ENCODE data around the gene SEPTIN12.

The SEPTIN12 gene

DNA sequence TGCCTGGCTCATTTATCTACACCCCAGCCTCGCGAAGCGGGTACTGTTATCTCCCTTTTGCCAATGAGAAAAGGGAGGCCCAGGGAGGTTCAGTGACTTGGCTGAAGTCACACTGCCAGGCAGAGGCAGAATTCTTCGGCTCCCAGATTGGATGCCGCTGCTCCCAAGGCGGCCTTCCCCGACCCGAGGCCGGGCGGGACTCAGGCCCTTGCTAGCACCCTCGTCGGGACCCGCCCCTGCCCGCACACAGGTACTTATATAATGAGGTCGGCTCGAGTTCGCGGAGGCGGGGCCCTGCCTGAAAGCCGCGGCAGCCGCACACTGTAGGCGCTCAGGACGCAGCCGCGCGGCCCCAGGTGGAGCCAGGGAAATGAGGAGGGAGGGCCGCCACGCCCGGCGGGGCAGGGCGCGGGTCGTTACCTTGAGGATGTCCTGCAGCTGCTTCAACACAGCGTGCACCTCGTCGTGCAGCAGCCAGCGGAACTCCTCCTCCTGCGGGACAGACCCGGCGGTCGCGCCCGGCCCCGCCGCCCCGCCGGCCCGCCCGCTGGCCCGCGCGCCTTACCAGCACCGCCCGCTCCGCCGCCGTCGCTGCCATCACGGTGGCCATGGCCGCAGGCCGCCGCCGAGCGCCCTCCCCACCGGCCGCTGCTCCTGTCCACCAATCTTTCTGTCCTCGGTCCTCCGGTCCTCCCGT, 14.0 kb upstream of the SEPTIN12 start, which contains the start of gene ROGDI:
TSS of gene ROGDI (minus strand) at position 672 of the 697 bp plus-strand sequence. CDS start at position 610, 62 bp downstream.
- H3K9ac ChIP-seq (ENCODE audit: low read depth, low read length, poor library complexity, severe bottlenecking) = peak within 1 kb of the TSS; percentile 50
- no peaks in the 10 kb centered on the region for H4K20me1 ChIP-seq (ENCODE audit: insufficient read depth, low read length, poor library complexity, severe bottlenecking)
- no peaks in the 10 kb centered on the region for H3K4me1 ChIP-seq (ENCODE audit: insufficient read depth, low read length, poor library complexity, severe bottlenecking)
- no peaks in the 10 kb centered on the region for H3F3A ChIP-seq (ENCODE audit: low read depth)
- no peak for TF ChIP-seq EZH2phosphoT487 (IDR thresholded peaks at IDR 0.05; ENCODE audit: borderline replicate concordance)
- TF ChIP-seq, protein P1, sequence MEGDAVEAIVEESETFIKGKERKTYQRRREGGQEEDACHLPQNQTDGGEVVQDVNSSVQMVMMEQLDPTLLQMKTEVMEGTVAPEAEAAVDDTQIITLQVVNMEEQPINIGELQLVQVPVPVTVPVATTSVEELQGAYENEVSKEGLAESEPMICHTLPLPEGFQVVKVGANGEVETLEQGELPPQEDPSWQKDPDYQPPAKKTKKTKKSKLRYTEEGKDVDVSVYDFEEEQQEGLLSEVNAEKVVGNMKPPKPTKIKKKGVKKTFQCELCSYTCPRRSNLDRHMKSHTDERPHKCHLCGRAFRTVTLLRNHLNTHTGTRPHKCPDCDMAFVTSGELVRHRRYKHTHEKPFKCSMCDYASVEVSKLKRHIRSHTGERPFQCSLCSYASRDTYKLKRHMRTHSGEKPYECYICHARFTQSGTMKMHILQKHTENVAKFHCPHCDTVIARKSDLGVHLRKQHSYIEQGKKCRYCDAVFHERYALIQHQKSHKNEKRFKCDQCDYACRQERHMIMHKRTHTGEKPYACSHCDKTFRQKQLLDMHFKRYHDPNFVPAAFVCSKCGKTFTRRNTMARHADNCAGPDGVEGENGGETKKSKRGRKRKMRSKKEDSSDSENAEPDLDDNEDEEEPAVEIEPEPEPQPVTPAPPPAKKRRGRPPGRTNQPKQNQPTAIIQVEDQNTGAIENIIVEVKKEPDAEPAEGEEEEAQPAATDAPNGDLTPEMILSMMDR (conservative IDR thresholded peaks at IDR 0.05; ENCODE audit: low read length) = no peak
- H3K79me2 ChIP-seq (ENCODE audit: insufficient read depth, low read length) = no peaks in the 10 kb centered on the region
- H3K36me3 ChIP-seq (ENCODE audit: insufficient read depth, low read length) = no peaks in the 10 kb centered on the region; the same call in 1 of the 2 replicates
- H3K4me2 ChIP-seq (ENCODE audit: low read depth, low read length, poor library complexity, severe bottlenecking) = peak within 1 kb of the TSS; percentile 83
- no peaks in the 10 kb centered on the region for H3K27me3 ChIP-seq (ENCODE audit: insufficient read depth, low read length, poor library complexity, severe bottlenecking)
- H3K4me3 ChIP-seq (ENCODE audit: low read length, poor library complexity, severe bottlenecking) = peak within 1 kb of the TSS; percentile 75
- H2AFZ ChIP-seq (ENCODE audit: low read length) = peak within 1 kb of the TSS; percentile 82
- no peaks in the 10 kb centered on the region for H3K9me3 ChIP-seq (ENCODE audit: insufficient read depth, low read depth, low read length)
- H3K9me2 ChIP-seq (replicated peaks; ENCODE audit: low read depth, low read length) = no peaks in the 10 kb centered on the region

DNA sequence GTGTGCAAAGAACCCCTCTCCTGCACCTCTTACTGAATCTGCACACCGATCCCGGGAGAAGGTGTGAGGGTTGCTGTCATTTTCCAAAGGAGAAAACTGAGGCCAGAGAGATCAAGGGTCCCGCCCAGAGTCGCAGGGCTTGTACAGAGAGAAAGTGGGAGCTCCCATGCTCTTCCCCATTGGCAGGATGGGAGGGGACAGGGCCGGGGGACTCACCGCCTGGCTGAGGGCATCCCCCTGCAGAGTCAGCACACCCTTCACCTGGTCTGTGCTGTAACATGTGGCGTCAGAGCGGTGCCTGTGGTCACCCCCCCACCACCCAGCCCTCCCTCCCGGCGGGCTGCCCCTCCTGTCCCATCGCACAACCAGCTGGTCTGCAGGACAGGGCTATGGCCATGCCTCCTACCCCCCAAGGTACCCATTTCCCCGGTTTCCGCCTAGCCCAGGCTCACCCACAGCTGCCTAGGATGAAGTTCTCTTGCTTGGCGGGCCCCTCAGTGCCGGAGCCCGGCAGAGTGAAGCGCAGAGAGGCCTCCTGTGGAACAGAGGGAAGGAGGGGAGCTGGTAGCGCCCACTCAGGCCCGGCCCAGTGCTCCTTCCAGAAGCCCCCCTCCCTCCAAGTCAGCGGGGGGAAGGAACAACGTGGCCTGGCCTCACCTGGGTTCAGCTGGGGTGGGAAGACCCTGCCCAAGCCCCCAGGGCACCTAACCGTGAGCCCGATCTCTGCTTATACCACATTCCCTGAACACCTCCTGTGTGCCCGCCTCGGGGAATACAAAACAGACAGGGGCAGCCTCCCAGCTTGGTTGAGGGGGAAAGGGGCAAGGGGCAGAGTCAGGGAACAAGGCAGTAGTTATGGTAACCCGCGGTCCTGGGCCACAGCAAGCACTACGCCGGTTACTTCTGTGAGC, 13.2 kb upstream of the SEPTIN12 start:
- H3F3A ChIP-seq (ENCODE audit: low read depth) = no peaks in the 10 kb centered on the region
- no peaks in the 10 kb centered on the region; the same call in 1 of the 2 replicates for H3K36me3 ChIP-seq (ENCODE audit: insufficient read depth, low read length)
- H3K79me2 ChIP-seq (ENCODE audit: insufficient read depth, low read length) = no peaks in the 10 kb centered on the region
- no peaks in the 10 kb centered on the region for H3K4me1 ChIP-seq (ENCODE audit: insufficient read depth, low read length, poor library complexity, severe bottlenecking)
- H3K4me2 ChIP-seq (ENCODE audit: low read depth, low read length, poor library complexity, severe bottlenecking) = peak overlapping the region; percentile 73
- H4K20me1 ChIP-seq (ENCODE audit: insufficient read depth, low read length, poor library complexity, severe bottlenecking) = no peaks in the 10 kb centered on the region
- peak overlapping the region; percentile 12; the same call in 1 of the 2 replicates for H2AFZ ChIP-seq (ENCODE audit: low read length)
- peak overlapping the region; percentile 46 for H3K9ac ChIP-seq (ENCODE audit: low read depth, low read length, poor library complexity, severe bottlenecking)
- H3K9me2 ChIP-seq (replicated peaks; ENCODE audit: low read depth, low read length) = no peaks in the 10 kb centered on the region
- no peak for TF ChIP-seq EZH2phosphoT487 (IDR thresholded peaks at IDR 0.05; ENCODE audit: borderline replicate concordance)
- TF ChIP-seq, protein P1 (conservative IDR thresholded peaks at IDR 0.05; ENCODE audit: low read length) = no peak
- peak overlapping the region; percentile 75 for H3K4me3 ChIP-seq (ENCODE audit: low read length, poor library complexity, severe bottlenecking)
- H3K9me3 ChIP-seq (ENCODE audit: insufficient read depth, low read depth, low read length) = no peaks in the 10 kb centered on the region
- no peaks in the 10 kb centered on the region for H3K27me3 ChIP-seq (ENCODE audit: insufficient read depth, low read length, poor library complexity, severe bottlenecking)

DNA sequence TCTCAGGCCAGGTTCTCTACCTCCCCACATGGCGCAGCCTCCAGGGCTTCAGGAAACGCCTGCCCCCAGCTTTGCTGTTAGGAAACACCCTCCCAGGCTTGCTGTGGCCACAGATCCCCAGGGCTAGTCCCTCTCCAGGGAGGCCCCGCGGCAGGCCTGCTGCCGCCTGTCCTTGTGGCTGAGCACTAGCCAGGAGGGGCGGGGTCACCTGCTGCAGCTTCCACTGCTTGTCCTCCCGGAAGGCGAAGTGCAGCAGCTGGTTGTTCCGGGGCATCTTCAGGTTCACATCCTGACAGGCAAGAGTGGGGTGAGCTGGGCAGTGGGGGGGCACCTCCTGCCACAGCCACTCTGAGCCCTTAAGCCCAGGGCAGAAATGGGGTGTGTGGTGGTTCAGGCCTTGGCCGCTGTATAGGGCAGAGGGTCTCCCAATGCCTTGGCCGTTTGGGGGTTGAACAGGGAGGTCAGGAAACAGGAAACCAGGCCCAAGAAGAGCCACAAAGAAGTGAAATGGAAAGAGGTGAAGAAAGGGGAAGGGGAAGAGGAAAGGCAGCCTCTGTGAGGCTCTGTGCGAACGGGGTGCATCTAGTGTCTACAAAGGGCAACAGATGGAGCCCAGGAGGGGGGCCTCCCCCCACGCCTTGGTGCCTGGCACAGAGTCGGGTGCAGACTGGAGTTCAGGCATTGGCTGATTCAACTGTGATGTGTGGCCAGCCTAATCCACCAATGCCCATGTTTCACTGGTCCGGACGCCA, 12.3 kb upstream of the SEPTIN12 start:
- Histone ChIP-seq H3F3A (ENCODE audit: low read depth) (no peaks in the 10 kb centered on the region), H3K4me2 (ENCODE audit: low read depth, low read length, poor library complexity, severe bottlenecking) (no peak overlapping the region), H3K4me3 (ENCODE audit: low read length, poor library complexity, severe bottlenecking) (no peak overlapping the region), H3K27me3 (ENCODE audit: insufficient read depth, low read length, poor library complexity, severe bottlenecking) (no peaks in the 10 kb centered on the region), H3K9me3 (ENCODE audit: insufficient read depth, low read depth, low read length) (no peaks in the 10 kb centered on the region), H3K36me3 (ENCODE audit: insufficient read depth, low read length) (no peaks in the 10 kb centered on the region; the same call in 1 of the 2 replicates), H2AFZ (ENCODE audit: low read length) (no peak overlapping the region), H4K20me1 (ENCODE audit: insufficient read depth, low read length, poor library complexity, severe bottlenecking) (no peaks in the 10 kb centered on the region), H3K9ac (ENCODE audit: low read depth, low read length, poor library complexity, severe bottlenecking) (no peak overlapping the region), H3K4me1 (ENCODE audit: insufficient read depth, low read length, poor library complexity, severe bottlenecking) (no peaks in the 10 kb centered on the region), H3K79me2 (ENCODE audit: insufficient read depth, low read length) (no peaks in the 10 kb centered on the region), H3K9me2 (replicated peaks; ENCODE audit: low read depth, low read length) (no peaks in the 10 kb centered on the region)
- no peak for TF ChIP-seq EZH2phosphoT487 (IDR thresholded peaks at IDR 0.05; ENCODE audit: borderline replicate concordance)
- TF ChIP-seq, protein P1 (conservative IDR thresholded peaks at IDR 0.05; ENCODE audit: low read length) = no peak
